Measurements from ENCODE around the gene COTL1. TPM values are rescaled to one million over a fixed set of nuclear protein-coding genes. Genes with fewer than 3 reads are reported as not detected.

The COTL1 gene
- total RNA-seq, 1 experiment from 2014 or later: 217 TPM

Other genes starting within 250 kb of the COTL1 start
- gene ATP2C2, start 249.5 kb downstream of the COTL1 start, total RNA-seq (2014; rRNA removed; shearing (Covaris generic)): not detected in 2 replicates
- 15.6 and 27.8 TPM in 2 replicates for gene MEAK7, start 113.4 kb downstream of the COTL1 start, total RNA-seq (2014; rRNA removed; shearing (Covaris generic))
- 18.1 and 22.9 TPM in 2 replicates for gene KLHL36, start 30.4 kb upstream of the COTL1 start, total RNA-seq (2014; rRNA removed; shearing (Covaris generic))
- gene USP10, start 81.9 kb upstream of the COTL1 start, total RNA-seq (2014; rRNA removed; shearing (Covaris generic)): 72.2 and 99.8 TPM in 2 replicates
- 0.40 TPM in 1 of 2 replicates, not detected in the other for gene CRISPLD2, start 201.9 kb upstream of the COTL1 start, total RNA-seq (2014; rRNA removed; shearing (Covaris generic))

All from HT1080 (cell line).